GM12801 (cell line): ENCODE measurements around the gene HOXC11.

Source experiments
- TF ChIP-seq, protein P1 (sequence below): IDR thresholded peaks from one replicate; pipeline ENCODE4 v1.5.1; 2011; ENCODE audit warnings: control low read depth; ENCODE audit not compliant: insufficient read length; ENCODE audit errors: extremely low read depth

Gene HOXC11

DNA sequence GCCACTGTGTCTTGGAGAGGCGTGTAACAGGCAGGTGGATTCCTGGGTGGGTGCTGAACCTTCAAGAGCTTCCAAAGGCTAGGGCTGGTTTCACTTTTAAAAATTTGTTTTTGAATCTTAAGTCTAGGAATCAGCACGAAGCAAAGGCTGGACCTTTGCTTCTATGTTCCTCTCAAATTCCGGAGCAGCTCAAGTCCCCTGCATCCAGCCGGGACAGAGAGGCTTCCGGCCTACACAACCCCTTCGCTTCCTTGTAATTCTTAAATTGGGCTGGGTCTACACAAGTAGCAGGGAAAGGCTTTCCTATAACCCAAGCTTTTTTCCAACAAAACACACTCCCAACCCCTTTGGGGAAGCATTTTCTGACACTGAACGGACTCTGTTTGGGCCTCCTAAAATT is 9.9 kb upstream of the HOXC11 start:
- TF ChIP-seq, protein P1, sequence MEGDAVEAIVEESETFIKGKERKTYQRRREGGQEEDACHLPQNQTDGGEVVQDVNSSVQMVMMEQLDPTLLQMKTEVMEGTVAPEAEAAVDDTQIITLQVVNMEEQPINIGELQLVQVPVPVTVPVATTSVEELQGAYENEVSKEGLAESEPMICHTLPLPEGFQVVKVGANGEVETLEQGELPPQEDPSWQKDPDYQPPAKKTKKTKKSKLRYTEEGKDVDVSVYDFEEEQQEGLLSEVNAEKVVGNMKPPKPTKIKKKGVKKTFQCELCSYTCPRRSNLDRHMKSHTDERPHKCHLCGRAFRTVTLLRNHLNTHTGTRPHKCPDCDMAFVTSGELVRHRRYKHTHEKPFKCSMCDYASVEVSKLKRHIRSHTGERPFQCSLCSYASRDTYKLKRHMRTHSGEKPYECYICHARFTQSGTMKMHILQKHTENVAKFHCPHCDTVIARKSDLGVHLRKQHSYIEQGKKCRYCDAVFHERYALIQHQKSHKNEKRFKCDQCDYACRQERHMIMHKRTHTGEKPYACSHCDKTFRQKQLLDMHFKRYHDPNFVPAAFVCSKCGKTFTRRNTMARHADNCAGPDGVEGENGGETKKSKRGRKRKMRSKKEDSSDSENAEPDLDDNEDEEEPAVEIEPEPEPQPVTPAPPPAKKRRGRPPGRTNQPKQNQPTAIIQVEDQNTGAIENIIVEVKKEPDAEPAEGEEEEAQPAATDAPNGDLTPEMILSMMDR, result no peak

DNA sequence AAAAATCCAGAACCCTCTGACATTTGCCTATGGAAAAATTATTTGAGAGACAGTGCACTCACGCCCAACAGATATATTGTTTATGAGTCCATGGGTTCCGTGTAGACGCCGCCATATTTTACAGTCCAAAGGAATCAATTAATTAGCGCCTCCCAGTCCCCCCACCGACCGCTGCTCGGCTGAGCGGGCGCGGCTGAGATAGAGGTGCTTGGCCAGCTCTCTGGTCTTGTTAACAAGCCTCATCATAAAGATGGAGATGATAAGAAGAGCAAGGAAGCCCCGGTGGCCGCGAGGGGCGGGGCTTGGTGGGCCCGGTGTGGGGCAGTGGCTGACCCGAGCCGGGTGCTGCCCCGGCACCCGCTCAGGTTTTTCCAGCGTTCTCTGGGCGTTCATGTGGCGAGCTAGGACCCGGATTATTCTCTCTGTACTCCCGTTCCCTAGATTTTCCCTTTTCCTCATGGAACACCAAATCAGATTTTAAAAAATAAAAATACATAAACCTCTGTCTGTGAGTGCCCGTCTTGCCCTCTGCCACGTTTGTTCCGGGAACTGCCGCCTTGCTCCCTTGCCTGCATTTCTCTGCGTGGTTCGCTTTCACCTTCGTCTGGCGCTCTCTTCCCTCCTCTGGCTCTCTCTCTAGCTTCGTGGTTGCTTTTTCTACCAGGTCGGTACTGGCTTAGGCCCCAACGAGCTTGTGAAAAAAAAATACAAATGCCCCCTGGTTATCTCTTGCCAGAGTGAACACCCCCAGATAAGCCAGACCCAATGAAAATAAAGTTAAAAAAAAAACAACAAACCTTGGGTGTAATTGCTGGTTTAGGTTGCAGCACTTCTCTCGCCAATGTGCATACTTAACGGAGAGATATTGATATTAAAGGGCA is 9.3 kb upstream of the HOXC11 start:
- TF ChIP-seq, protein P1, result no peak

DNA sequence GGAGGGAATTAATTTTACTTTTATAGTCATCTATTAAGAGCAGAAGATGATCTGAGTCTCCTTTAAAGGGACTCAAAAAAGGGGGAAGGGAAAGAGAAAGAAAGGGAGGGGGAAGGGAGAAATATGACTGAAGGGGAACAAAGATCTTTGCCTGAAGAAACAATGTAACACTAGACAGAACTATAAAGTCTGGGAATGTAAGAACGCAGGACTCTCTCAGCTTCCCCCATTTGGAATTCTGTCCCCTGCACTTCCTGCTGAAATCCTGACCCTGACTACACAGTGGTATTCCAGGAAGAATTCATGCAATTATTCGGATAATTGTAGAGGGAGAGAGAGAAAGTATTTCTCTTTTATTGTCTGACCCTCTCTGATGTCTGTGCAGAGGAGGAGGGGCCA is 8.6 kb upstream of the HOXC11 start:
- TF ChIP-seq, protein P1, result no peak

DNA sequence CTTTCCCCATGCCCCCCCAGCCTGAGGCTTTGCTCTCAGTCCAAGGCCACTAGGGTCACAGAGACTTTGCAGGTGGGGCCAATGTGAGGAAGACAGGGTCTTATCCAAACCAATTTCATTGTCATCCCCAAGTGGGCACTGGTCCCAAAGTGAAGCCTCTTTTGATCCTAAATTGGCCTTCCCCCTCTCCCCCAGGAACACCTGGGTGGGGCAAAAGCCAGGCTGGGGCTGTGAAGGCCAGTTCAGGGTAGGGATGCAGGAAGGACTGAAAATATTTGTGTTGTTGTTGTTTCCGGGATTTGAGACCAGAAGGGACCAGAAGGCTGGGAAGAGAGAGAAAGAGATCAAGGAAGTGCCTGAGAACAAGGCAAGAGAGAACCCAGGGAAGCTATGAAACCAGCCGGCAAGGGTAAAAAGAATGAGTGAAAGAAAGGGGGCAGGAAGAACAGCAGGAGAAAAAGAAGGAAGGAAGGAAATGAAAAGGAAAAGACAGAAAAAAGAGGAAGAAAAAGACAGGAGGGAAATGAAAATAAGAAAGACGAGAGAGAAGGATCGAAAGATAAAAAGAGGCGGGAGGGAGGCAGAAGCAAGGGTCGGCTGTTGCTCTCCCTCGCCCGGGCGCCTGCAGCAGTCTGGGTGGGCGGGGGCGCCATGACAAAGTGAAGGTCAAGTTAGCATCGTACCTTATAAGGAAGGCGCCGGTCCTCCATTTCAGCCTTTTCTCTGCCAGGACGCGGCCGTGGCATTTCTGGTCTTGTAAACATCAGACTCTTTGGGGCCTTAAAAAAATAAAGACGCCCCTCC is 7.4 kb upstream of the HOXC11 start:
- TF ChIP-seq, protein P1, result no peak

DNA sequence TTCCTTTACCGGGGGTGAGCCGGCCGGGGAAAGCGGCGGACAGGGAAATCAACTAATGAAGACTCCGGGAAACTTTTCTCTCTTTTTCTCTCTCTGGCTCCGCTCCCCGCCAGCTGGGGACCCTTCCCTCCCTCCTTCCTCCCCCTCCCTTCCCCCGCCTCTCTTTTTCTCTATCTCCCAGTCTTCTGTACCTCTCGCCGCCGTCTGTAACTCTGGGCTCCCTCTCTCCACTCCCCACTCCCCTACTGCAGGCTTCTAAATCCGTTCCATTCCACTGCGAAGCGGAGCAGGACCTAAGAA is 6.9 kb upstream of the HOXC11 start:
- TF ChIP-seq, protein P1, result no peak

DNA sequence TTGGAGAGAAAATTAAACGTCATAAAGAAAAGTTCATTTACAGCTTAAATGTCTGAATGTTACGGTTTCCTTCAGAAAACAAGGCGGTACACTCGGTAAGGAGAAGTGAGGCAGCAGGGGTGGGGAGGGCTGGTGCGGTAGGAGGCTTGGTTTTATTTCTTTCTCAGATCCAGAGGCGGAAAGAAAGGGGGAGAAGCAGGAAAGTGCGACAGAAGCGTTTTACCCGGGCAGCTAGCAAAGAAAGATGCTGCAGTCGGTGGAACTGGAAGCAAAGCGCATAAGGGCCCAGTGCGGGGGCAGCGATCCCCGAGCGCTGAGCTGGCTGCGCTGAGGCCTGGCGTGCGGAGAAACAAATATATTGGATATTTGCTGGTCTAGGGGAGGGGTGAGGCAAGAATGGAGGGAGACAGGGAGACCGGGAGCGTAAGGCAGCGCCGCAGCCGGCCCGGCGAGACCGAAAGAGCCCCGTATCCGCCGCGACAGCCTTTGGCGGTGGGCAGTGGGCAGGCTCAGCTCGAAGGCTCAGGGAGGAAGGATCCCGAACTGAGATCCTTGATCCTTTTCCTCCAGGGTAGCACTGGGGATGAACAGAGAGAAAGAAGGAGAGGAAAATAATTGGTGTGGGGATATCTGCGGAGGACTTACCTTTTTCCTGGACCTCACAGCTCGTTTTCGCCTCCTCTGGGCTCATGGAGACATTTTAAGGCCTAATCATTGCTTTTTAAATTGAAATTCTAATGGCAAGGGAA is 6.4 kb upstream of the HOXC11 start:
- TF ChIP-seq, protein P1, result no peak

DNA sequence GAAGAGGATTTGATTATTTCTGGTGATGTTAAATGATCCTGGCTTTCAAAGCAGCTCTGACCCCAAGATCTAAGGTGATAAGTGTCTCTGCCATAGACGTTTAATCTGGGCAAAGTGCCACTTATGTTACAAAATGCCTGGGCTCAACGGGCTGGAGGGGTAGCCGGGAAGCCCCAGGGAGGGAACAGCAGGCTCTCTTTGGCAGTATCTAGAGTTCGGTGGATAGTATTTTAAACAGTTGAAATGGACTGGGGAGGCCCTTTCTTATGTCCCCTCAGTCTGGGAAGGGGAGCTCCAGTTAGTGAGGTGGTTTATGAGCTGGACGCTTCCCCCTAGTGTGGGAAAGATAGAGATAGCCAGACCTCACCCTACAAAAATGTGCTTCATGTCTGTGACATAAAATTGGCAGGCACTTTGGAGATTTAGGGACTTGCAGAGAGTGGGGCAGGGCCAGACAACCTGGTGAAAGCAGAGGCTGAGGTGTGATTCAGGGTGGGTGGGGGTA is 5.5 kb upstream of the HOXC11 start:
- TF ChIP-seq, protein P1, result no peak
